DMS153 (cell line): Measurements from ENCODE around the gene ACYP2.
A peak's percentile ranks its signal among the peaks of the same experiment; 100 is the strongest.

ENCODE experiments used
- DNase-seq: peaks from one replicate; lab custom pipeline; 2025; lab: John Stamatoyannopoulos, UW

Gene ACYP2

DNA sequence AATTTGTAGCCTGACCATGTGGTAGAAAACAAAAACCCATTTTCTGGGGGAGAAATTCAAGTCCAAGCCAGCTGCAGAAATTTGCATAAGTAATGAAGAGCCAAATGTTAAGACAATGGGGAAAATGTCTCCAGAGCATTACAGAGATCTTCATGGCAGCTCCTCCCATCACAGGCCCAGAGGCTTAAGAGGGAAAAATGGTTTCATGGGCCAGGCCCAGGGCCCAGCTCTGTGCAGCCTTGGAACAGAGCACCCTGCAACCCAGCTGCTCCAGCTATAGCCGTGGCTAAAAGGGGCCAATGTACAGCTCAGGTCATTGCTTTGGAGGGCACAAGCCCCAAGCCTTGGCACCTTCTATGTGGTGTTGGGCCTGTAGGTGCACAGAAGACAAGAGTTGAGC, 209.7 kb downstream of the ACYP2 start:
- DNase-seq = no peak

DNA sequence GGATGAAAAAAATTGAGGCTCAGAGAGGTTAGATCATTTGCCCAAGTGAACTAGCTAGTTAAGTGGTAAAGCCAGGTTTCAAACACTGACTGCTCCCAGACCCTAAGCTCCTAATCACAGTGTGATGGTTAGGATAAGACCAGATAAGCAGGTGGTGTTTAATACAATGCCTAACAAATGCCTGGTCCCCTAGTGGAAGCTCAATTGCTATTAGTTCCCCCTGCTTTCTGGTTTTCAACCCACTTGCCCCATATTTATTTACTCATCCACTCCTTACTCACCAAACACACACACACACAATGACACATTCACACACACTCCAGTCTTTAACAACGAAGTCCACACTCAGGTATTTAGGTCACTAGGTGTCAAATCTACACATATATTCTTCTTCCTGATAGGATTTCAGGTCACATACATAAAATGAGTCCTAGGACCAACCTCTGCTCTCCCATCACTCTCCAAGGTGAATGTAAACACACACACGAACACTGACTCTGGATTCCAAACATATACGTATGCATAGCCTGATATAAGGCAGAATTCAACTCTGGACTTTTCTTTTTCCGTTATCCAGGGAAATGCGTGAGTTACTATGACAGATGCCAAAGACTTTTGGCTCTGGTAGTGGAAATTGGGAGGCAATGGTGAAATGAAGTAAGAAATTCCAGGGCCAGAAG, 214.2 kb downstream of the ACYP2 start:
- DNase-seq = no peak

DNA sequence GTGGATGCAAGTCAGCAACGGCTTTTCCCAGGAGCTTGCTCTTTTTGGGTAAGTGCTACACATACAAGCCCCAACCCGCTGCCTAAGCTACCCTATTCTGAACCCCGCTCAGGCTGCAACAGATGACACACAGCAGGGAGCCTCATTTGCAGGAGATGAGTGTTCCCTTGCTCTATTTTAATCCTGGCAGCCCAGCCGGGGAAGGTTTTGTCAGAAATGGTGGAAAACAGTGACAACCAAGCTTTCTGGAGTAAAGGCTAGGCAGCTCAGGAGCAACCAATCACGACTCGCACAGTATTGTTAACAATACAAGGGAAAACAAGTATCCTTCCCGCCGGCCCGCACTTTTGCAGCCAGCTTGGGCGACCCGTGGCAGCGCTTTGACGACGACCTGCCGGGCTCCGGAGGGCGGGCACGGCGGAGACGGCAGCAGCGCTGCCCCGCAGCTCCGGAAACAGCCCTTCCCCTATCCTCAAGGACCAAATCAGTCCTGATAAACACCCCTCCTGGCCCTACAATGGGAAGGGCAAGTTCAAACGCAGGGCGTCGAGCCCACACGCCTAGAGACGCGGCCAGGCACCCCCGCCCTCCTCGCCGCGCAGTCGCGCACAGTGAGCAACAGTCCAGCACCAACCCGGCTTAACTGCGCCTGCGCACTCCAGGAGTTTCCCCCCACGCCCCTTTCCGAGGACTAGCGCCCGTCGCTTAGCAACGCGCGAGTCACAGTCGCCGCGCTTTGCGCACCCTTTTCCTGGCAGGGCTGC, 214.9 kb downstream of the ACYP2 start:
- peak; percentile 97 for DNase-seq

DNA sequence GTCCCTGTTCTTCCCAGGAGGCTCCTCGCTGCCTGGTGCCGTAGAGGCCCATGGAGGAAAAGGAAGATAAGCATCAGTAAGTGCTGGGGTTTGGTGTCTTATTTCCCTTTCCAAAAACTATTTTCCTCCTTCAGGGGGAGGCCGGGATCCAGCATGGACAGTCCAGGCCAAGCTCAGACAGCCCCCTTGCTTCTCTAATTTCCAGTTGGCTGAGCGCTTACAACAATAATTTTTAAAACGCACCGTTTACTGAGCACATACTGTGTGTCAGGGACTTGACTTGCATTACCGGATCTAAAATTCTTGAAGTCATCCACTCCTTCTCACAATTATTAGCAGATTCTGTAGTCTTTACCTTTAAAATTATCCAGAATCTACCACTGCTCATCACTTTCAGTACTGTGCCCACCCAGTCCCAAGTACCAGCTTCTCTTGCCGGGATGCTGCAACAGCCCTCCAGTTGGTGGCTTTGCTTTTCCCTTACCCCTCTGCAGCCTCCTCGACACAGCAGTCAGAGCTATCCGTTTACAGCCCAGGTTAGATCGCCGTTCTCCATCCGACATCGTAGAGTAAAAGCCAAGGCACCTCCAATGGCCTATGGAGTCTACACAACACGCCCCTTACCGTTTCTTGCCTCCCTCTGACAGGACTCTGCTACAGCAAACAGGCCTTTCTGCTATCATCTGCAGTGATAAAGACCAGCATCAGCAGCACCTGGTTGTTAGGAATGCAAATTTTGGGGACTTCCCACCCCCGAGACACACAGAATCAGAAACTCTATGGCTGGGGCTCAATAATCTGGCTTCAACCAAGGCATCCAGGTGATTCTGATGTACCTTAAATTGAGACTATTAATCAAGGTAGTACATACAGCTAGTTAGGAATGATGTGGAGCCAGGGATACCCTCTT, 215.8 kb downstream of the ACYP2 start:
- no peak for DNase-seq

DNA sequence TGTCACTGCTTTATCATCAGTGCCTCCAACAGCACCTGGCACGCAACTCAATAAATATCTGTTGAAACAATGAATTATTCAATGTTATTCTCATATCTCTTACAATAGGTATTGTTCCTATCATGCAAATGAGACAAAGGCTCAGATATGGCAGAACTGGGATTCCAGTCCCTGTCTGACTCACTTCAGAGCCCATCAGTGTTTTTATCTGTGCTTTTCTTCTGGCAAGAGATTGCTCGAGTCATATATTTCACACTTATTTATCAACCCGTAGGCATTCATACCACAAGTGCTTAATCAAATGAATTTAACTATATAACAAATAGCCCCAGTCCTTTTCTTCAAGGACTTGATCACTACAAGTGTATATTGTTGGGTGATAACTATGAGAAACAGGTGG, 217.0 kb downstream of the ACYP2 start:
- DNase-seq = no peak

DNA sequence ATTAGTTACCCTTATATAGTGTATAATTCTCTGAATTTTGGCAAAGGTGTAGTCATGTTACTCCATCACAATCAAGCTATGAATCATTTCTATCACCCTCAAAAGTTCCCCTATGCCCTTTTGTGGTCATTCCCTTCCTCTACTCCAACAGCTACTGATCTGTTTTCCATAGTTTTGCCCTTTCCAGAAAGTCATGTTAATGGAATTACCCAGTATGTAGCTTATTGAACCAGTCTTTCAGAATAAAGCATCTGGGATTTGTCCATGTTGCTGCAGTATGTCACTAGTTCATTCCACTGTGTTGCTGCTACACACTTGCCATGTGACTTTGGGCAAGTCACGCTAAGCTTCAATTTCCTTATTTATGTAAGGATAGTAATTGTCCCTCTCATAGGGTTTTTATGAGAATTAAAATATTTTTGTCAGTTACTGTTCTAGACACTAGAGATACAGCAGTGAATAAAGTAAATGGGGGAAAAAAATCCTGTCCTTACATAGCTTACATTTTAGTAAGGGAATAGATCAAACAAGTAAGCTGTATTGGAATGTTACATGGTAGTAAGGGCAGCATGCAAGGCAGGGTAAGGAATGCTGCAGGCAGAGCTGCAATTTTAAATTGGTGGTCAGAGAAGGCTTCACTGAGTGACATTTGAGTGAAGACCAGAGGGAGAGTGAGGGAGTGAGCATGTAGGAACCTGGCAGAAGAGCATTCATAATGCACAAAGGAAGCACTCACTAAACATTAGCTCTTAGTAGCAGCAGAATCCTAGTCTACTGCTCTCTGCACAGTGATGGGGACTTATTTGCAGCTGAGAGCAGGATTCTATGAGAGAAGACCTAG, 220.9 kb downstream of the ACYP2 start:
- DNase-seq = no peak

DNA sequence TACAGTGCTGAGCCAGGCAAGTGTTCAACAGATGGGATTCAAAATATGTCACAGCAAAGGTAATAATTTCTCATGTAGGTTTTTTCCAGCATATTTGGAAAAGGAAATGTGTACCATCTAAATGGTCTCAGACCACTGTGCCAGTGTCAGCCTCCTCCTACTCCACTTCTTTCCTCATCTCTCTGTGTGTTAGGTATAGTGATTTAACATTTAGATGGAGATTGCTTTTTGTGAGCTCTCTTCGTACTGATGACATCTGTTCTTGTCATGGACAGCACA, 221.5 kb downstream of the ACYP2 start:
- no peak for DNase-seq

DNA sequence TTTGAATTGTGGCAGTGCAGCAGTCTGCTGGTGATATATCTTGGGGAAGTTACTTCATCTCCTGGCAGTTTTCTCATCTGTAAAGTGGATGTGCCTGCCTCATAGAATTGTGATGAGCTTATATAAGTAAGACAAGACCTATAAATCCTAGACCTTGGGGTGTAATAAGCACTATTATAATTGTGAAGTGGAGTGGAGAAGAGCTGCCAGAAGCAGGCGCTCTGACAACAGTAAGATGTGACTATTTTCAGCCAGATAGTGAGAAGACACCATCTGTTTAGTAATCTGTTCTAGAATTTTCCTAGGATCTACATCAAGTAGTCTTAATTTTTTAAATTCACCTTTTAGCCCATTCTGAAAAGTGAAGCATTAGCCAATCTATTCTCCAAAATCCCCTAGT, 226.2 kb downstream of the ACYP2 start:
- DNase-seq = no peak

DNA sequence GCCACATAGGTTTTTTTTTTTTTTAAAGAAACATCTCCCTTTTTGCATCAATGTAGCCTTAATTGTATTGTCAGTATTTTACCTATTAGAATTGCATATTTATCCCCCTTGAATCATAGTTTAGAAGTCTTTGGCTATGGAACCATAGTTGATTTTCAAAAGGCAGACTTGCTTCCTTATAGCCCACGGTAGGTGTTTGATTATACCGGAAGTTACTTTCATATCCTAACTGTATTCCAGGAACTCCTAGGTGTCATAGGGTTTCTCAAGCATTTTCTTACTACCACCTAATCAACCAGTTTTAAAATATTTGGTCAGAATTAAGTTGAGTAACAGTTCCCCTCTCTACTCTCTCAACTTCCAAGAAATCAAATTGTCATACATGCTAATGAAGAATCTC, 227.2 kb downstream of the ACYP2 start:
- no peak for DNase-seq

DNA sequence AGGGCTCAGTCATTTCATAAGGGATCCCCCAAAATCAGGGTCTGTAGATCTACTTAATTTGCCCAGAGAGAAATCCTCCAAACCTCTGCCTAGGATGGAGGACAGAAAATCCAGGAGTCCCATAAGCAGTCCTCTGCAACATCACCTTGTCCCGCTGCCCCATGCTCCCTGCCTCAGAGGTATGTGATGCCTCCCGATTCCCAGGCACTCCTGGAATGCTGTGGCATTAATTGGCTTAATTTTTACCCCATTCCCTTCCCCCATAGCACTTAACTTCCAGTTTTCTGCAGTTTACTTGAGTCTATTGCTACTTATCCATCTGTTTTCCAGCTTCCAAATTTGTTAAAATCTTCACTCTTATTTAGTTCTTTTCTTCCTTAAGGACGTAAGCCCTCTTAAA, 232.2 kb downstream of the ACYP2 start:
- no peak for DNase-seq

DNA sequence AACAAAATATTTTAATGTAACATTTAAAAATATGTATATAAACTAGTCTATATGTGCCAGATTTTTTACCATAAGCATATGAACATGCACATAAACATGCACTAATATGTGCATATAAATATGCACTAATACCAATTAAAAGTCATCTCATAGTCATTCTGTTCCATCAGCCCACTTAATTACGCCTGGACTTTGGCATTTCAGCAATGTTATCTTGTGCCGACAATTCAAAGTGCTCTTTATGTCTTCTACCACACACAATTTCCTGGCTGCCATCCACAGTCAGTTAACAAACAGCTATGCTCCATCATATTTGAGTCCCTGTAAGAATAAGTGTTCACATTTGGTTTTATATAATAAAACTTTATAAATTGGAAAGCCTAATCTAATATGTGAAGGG, 233.2 kb downstream of the ACYP2 start:
- no peak for DNase-seq

DNA sequence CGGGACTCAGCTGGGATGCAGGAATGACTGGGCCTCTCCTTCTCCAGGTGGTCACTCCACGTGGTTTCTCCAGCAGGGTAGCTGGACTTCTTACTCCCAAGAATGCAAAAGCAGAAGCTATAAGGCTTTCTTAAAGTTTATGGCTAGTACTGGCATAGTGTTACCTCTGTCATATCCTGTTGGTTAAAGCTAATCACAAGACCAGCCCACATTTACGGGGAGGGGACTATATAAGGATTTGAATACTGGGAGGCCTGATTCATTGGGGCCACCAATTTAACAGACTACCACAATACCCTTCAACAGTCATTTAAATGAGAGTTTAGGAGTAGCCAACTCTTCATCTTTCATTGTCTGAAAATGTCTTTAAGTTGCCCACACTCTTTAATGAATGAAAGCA, 235.0 kb downstream of the ACYP2 start:
- DNase-seq = no peak

DNA sequence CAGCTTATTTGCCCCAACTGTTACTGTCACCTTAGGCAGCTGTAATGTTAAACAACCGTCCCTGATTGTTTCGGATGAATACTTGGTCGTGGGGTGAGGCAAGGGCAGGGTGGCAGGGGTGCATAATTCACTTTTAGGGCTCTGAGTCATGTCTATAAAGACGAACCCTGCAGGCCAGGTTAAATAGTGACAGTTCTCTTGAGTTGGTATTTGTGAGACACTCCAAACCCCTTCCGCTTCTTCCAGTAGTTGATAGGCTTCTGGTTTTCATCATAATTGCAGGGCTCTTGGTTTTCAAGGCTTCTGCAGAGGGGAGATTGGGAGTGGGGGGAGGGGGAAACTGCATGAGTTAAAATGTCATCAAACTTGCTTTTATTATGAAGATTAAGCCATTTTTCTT, 237.8 kb downstream of the ACYP2 start:
- DNase-seq = no peak
